Motor neuron (in vitro differentiated cells): ENCODE measurements around the gene TYW5. TPM values are rescaled to one million over a fixed set of nuclear protein-coding genes. Genes with fewer than 3 reads are reported as not detected.

Experiments
- ATAC-seq, 8 experiments: fragments of 200-7000 bp; cut with Tn5 transposase; replicated peaks in 6 of 8; 2 replicates each; pipeline ENCODE4 v1.8.0; 2021; ENCODE audit warnings: mild to moderate bottlenecking in 8 of 8, moderate library complexity in 8 of 8
- H3K27ac ChIP-seq, 2 donors: fragments of 250-450 bp; sonication (Bioruptor Pico); 2 replicates each; pipeline ENCODE4 v1.9.0; 2021; ENCODE audit warnings: antibody characterized with exemption in 2 of 2, mild to moderate bottlenecking in 2 of 2, moderate library complexity in 1 of 2
- H3K4me1 ChIP-seq, 2 donors: fragments of 250-450 bp; sonication (Bioruptor Pico); replicated peaks in 1 of 2; 2 replicates each; pipeline ENCODE4 v1.6.1; 2021; ENCODE audit warnings: antibody characterized with exemption in 2 of 2, mild to moderate bottlenecking in 2 of 2, moderate library complexity in 1 of 2
- H3K4me3 ChIP-seq, 5 donors: fragments of 250-450 bp; sonication (Bioruptor Pico); 2 replicates each; pipeline ENCODE4 v1.9.0; 2021; ENCODE audit warnings: antibody characterized with exemption in 5 of 5, mild to moderate bottlenecking in 5 of 5, moderate library complexity in 4 of 5
- WGBS, 10 experiments: fragments of 450-650 bp; shearing (Covaris generic); methylation state at CpG; one replicate each; pipeline ENCODE4 v1.0.0; 2022; 5-methylcytosine and 5-hydroxymethylcytosine counted together
- in situ Hi-C, 9 experiments: fragments of 400-800 bp; cut with MboI; loops; one replicate each; pipeline ENCODE4 v1.15.0; 2021; ENCODE audit warnings: low sequenced_read_pairs in 9 of 9, low pct_unique_long_range_greater_than_20kb in 2 of 9; ENCODE audit not compliant: unreplicated experiment in 9 of 9
- total RNA-seq, 8 experiments: library from RNA; unstranded; fragments of 300-600 nt; gene quantifications; 2 replicates each; pipeline versions ENCODE4 v1.2.3 to v1.2.4, GENCODE V29; 2022

TYW5 gene
- total RNA-seq, 8 experiments from 2014 or later: 6.7 to 18.8 (median 9.0) TPM

GRCh38 chr2:199985625-199986207, 30.4 kb upstream of the TYW5 start:
- Histone ChIP-seq H3K4me1 (peaks cover 16 to 22% of the 10 kb centered on the region in 2 donors), H3K27ac (no peak overlapping the region), H3K4me3 (no peak overlapping the region)
- WGBS, 10 experiments: 48 to 86% (median 63%) methylated on average over 2 to 6 of the region's 6 CpGs
- peak; percentile 49 to 90 (median 72) for ATAC-seq
- in situ Hi-C loops: loop anchor here (10.0 to 25.0 kb wide), 7 partner anchors 202 to 727 kb away; partner anchors contain the start of gene SPATS2L (in 2 of the 9)

DNA sequence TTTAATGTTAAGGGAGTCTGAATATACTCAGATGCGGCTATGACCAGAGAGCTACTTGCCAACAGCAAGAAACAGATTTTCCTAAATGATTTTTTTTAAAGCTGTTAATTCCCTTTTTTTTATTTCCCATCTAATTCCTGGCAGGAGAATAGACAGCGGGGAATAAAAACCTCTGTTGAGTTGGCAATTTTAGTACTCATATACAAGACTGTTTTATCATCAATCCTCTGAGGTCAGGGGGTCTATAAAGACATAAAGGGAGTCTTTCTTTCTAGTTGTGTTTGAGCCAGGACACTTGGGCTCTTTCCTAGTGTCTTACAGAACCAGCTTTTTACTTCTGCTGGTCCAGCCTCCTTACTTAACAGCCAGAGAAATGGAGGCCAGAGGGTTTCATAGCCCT, 29.5 kb upstream of the TYW5 start:
- no peak overlapping the region for H3K27ac ChIP-seq
- in situ Hi-C loops: loop anchor here (5.0 to 25.0 kb wide), 8 partner anchors 203 to 728 kb away; partner anchors contain the start of gene SPATS2L (in 2 of the 9)
- ATAC-seq: no peak
- H3K4me1 ChIP-seq: peaks cover 16 to 24% of the 10 kb centered on the region in 2 donors
- WGBS, 10 experiments: 44 to 100% (median 100%) methylated on average over 1 to 2 of the region's 2 CpGs
- no peak overlapping the region for H3K4me3 ChIP-seq

GRCh38 chr2:199984159-199984558, 28.9 kb upstream of the TYW5 start:
- 0 to 100% (median 76%) methylated on average over 1 to 4 of the region's 4 CpGs; no CpG with 5 or more reads in 1 of the 10 experiments for WGBS, 10 experiments
- in situ Hi-C loops: loop anchor here (5.0 to 25.0 kb wide), 8 partner anchors 203 to 728 kb away; partner anchors contain the start of gene SPATS2L (in 2 of the 9)
- no peak for ATAC-seq
- H3K4me3 ChIP-seq: no peak overlapping the region
- no peak overlapping the region for H3K27ac ChIP-seq
- H3K4me1 ChIP-seq: peaks cover 16 to 27% of the 10 kb centered on the region in 2 donors

GRCh38 chr2:199983534-199983933, 28.2 kb upstream of the TYW5 start:
- ATAC-seq: no peak
- no peak overlapping the region for H3K27ac ChIP-seq
- H3K4me3 ChIP-seq: no peak overlapping the region
- peaks cover 11 to 23% of the 10 kb centered on the region in 2 donors for H3K4me1 ChIP-seq
- in situ Hi-C loops: loop anchor here (5.0 to 25.0 kb wide), 8 partner anchors 204 to 729 kb away; partner anchors contain the start of gene SPATS2L (in 2 of the 9)
- 0 to 33% (median 10%) methylated on average over 1 of the region's 1 CpG; no CpG with 5 or more reads in 3 of the 10 experiments for WGBS, 10 experiments

DNA sequence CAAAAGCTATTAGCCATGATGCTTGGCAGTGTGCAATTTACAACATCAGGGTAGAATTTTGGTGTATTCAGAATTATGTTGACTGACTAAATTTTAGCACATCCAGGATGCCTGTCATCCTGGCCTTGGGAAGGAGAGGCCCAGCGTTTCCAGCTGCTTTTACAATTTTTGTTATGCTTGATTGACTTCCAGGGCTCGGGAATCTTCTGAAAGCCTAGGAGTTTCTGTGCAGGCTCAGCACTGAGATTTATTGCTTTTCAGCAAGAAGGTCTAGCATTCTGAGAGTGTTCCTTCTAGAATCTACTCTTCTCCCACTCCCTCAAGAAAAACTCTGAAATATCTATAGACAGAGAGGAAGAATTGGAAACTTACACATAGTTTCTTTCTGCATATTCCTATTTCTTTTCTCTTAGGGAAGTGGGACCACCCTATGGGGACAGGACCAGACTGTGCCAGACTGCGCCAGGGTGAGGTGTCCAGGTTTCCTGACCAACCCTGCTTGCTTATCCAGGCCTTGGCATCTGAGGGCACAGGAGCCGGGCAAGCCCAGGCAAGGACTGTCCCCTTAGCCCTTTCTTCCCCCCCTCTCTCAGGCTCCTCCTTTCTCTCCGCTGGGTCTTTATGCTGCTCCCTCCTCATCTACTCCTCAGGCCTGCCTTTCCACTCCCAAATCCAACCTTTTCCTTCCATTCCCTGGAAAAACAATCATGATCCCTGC, 27.0 kb upstream of the TYW5 start:
- peak in 2 of 8 experiments; percentile 16 to 24 for ATAC-seq
- H3K4me3 ChIP-seq: no peak overlapping the region
- H3K27ac ChIP-seq: no peak overlapping the region
- WGBS, 10 experiments: 24 to 100% (median 73%) methylated on average over 1 to 4 of the region's 5 CpGs; no CpG with 5 or more reads in 2 of the 10 experiments
- in situ Hi-C loops: loop anchor here (5.0 to 25.0 kb wide), 8 partner anchors 205 to 730 kb away; partner anchors contain the start of gene SPATS2L (in 2 of the 9)
- peaks cover 5 to 15% of the 10 kb centered on the region in 2 donors for H3K4me1 ChIP-seq

DNA sequence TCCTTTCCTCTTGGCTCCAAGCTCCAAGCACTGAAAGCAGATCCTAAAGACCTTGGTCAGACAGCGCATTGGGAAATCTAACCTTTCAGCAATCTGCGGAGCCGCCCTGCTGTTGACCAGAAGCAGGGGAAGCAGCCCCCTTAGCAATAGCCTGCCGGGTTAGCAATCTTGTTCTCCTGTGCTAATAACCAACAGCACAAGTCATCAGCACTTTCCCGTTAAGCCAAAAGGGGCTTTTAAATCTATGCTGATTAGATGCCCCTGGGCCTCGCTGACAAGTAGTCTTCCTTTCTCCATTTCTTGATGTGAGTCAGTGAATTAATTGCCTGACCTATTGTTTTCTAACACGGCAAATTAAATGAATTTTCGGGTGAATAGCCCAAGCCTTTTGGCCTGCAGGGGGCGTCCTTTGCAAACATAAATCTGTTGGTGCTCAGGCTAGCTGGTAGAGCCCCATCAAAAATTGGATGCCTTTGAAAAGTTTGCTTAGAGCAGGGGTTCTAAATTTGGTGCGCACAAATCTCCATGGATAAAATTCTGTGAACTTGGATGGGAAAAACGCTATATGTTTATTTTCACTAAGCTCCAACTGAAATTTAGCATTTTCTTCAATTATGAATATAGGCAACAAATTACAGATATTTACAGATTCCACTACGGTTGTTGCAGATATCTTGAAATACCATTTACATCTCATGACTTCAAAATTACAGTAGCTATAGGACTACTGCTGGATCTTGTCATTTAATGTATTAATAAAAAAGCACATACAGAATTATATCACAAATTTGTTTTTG, 24.7 kb upstream of the TYW5 start:
- H3K4me3 ChIP-seq: peak overlapping the region in 4 of 5 donors; percentile 9 to 21 (median 18)
- H3K27ac ChIP-seq: no peak overlapping the region
- WGBS, 10 experiments: 10 to 100% (median 17%) methylated on average over 1 to 12 of the region's 12 CpGs
- ATAC-seq: peak; percentile 59 to 90 (median 84)
- H3K4me1 ChIP-seq: peaks cover 5 to 12% of the 10 kb centered on the region in 2 donors
- in situ Hi-C loops: loop anchor here (5.0 to 25.0 kb wide), 9 partner anchors 207 to 732 kb away; partner anchors contain the start of gene SPATS2L (in 2 of the 9)

GRCh38 chr2:199979398-199979797, 24.1 kb upstream of the TYW5 start:
- Histone ChIP-seq H3K4me3 (no peak overlapping the region), H3K4me1 (peaks cover 5 to 12% of the 10 kb centered on the region in 2 donors), H3K27ac (no peak overlapping the region)
- 20 to 100% (median 89%) methylated on average over 1 to 5 of the region's 5 CpGs; no CpG with 5 or more reads in 2 of the 10 experiments for WGBS, 10 experiments
- ATAC-seq: peak in 3 of 8 experiments; percentile 2 to 12 (median 10)
- in situ Hi-C loops: loop anchor here in 8 of 9 experiments (10.0 to 25.0 kb wide), 8 partner anchors 208 to 733 kb away; partner anchors contain the start of gene SPATS2L (in 2 of the 8)

- peak in 3 of 8 experiments; percentile 58 to 80 (median 68) for ATAC-seq
- in situ Hi-C loops: loop anchor here in 8 of 9 experiments (10.0 to 25.0 kb wide), 8 partner anchors 209 to 734 kb away; partner anchors contain the start of gene SPATS2L (in 2 of the 8)
- Histone ChIP-seq H3K4me1 (peaks cover 5 to 12% of the 10 kb centered on the region in 2 donors), H3K4me3 (no peak overlapping the region), H3K27ac (no peak overlapping the region)
Observed at GRCh38 chr2:199977984-199978415, 22.7 kb upstream of the TYW5 start.

DNA sequence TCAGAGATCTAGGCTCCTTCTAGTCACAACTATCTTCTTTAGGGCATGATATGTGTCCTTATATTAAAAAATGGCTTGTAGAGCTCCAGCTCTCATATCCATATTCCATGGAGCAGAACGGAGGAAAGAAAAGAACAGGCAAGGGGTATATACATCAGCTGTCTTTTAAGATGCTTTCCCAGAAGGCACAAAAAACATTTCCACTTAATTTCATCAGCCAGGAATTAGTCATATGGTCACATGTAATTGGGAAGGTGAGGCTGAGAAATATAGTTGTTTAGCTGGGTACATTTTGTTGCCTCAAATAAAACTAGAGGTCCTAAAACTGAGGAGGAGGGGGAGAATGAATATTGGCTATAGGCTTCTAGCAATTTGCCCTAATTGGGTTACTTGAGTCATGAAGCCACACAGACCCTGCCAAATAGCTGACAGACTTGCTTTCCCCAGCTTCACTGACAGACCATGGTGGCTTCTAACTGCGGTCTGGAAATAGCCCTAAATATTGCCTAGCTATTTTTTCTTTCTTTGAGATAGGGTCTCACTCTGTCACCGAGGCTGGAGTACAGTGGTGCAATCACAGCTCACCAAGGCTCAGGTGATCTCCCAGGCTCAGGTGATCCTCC, 20.1 kb upstream of the TYW5 start:
- no peak overlapping the region for H3K27ac ChIP-seq
- H3K4me1 ChIP-seq: peaks cover 5% of the 10 kb centered on the region in 2 donors
- in situ Hi-C loops: loop anchor here in 8 of 9 experiments (10.0 to 25.0 kb wide), 8 partner anchors 212 to 737 kb away; partner anchors contain the start of gene SPATS2L (in 2 of the 8)
- H3K4me3 ChIP-seq: no peak overlapping the region
- 60 to 100% (median 86%) methylated on average over 1 to 3 of the region's 3 CpGs; no CpG with 5 or more reads in 2 of the 10 experiments for WGBS, 10 experiments
- ATAC-seq: peak in 3 of 8 experiments; percentile 57 to 68 (median 68)

- H3K27ac ChIP-seq: no peak overlapping the region
- WGBS, 10 experiments: 0 to 38% (median 2%) methylated on average over 1 to 2 of the region's 2 CpGs; no CpG with 5 or more reads in 4 of the 10 experiments
- peak in 6 of 8 experiments; percentile 35 to 69 (median 52) for ATAC-seq
- H3K4me3 ChIP-seq: no peak overlapping the region
- in situ Hi-C loops: loop anchor here in 2 of 9 experiments (10.0 kb wide), 2 partner anchors 511 to 731 kb away; no protein-coding TSS in a partner anchor
- H3K4me1 ChIP-seq: peaks cover 0 to 5% of the 10 kb centered on the region in 2 donors
Observed at GRCh38 chr2:199973703-199974102, 18.4 kb upstream of the TYW5 start.

GRCh38 chr2:199972088-199972626, 16.9 kb upstream of the TYW5 start:
- Histone ChIP-seq H3K4me1 (peaks cover 0 to 5% of the 10 kb centered on the region in 2 donors), H3K4me3 (no peak overlapping the region), H3K27ac (no peak overlapping the region)
- WGBS, 10 experiments: 76 to 96% (median 88%) methylated on average over 2 to 6 of the region's 6 CpGs
- in situ Hi-C loops: loop anchor here in 2 of 9 experiments (10.0 kb wide), 2 partner anchors 513 to 733 kb away; no protein-coding TSS in a partner anchor
- no peak for ATAC-seq
